HCT116 (cell line): Measurements from ENCODE around the gene MAP4K2. TPM values are rescaled to one million over a fixed set of nuclear protein-coding genes. Genes with fewer than 3 reads are reported as not detected.

Experiments used
- ATAC-seq: fragments of 200-7000 bp; cut with Tn5 transposase; 2 replicates; pipeline ENCODE4 v1.9.1; 2020; ENCODE audit warnings: mild to moderate bottlenecking, moderate library complexity
- BruUV-seq: library from RNA; stranded (reverse); fragments of 400-500 nt; replicated peaks from 2 replicates; lab custom pipeline; 2021; lab: Mats Ljungman, UMichigan
- CTCF ChIA-PET: fragments of 300-600 bp; sonication (Branson Sonifier 250); formaldehyde crosslinking; loops from one replicate; lab custom pipeline; 2021; ENCODE audit warnings: antibody characterized with exemption; lab: Charles Lee
- POLR2A ChIA-PET: fragments of 300-600, 350-600 bp; sonication (Branson Sonifier 250); formaldehyde crosslinking; loops from one replicate; lab custom pipeline; 2021; ENCODE audit warnings: antibody characterized with exemption; lab: Charles Lee
- RAD21 ChIA-PET, 2 experiments: fragments of 300-600 bp; sonication (Branson Sonifier 250); formaldehyde crosslinking; loops; one replicate each; lab custom pipeline; 2023; ENCODE audit warnings: low total read pairs in 2 of 2; ENCODE audit not compliant: uncharacterized antibody in 2 of 2, unreplicated experiment in 2 of 2, low non-redundant PET in 1 of 2; lab: Charles Lee
- DNase-seq: peaks from one replicate; pipeline ENCODE4 v3.0.0-alpha.2; 2010; ENCODE audit warnings: low read depth, low spot score
- H2AFZ ChIP-seq: fragments of 200-600 bp; shearing (Covaris generic), sonication (generic); 2 replicates; pipeline ENCODE4 v1.6.1; 2017; ENCODE audit warnings: low read depth, mixed run types, mixed read lengths, antibody characterized with exemption, low read length; ENCODE audit not compliant: poor library complexity, severe bottlenecking
- H3K27ac ChIP-seq: 2 replicates; pipeline ENCODE4 v1.5.1; 2012; ENCODE audit warnings: low read depth, low read length
- H3K27me3 ChIP-seq: fragments of 200-600 bp; sonication (generic); 2 replicates; pipeline ENCODE4 v1.6.1; 2016; ENCODE audit warnings: mixed run types, low read length, mixed read lengths; ENCODE audit not compliant: insufficient read depth
- H3K36me3 ChIP-seq, 2 experiments: fragments of 200-500 bp in 1 of 2; fragments of 200-600 bp in 1 of 2; sonication (Bioruptor generic) in 1 of 2; sonication (generic) in 1 of 2; 2 replicates each; pipeline versions ENCODE4 v1.5.1 to v1.6.1; 2014 to 2016; ENCODE audit warnings: low read length in 2 of 2, inconsistent platforms in 1 of 2, mixed read lengths in 1 of 2, mixed run types in 1 of 2; ENCODE audit not compliant: insufficient read depth in 2 of 2, control insufficient read depth in 1 of 2
- H3K4me1 ChIP-seq, 2 experiments: fragments of 200-600 bp in 1 of 2; sonication (generic) in 1 of 2; 2 replicates each; pipeline versions ENCODE4 v1.5.1 to v1.6.1; 2012 to 2017; ENCODE audit warnings: low read length in 2 of 2, inconsistent platforms in 1 of 2, mild to moderate bottlenecking in 1 of 2, mixed read lengths in 1 of 2, mixed run types in 1 of 2, moderate library complexity in 1 of 2; ENCODE audit not compliant: insufficient read depth in 2 of 2, control insufficient read depth in 1 of 2
- H3K4me2 ChIP-seq: fragments of 200-600 bp; sonication (generic); 2 replicates; pipeline ENCODE4 v1.6.1; 2017; ENCODE audit warnings: mixed run types, low read length, mixed read lengths
- H3K4me3 ChIP-seq, 2 experiments: fragments of 200-600 bp in 1 of 2; sonication (generic) in 1 of 2; replicated peaks in 1 of 2; 2 replicates each; pipeline ENCODE4 v1.5.1; 2011 to 2016; ENCODE audit warnings: low read length in 2 of 2, control low read depth in 1 of 2, low read depth in 1 of 2, mild to moderate bottlenecking in 1 of 2, mixed read lengths in 1 of 2, mixed run types in 1 of 2
- H3K79me2 ChIP-seq: fragments of 200-600 bp; sonication (generic); 2 replicates; pipeline ENCODE4 v1.6.1; 2017; ENCODE audit warnings: mild to moderate bottlenecking, mixed run types, low read length, moderate library complexity, mixed read lengths; ENCODE audit not compliant: insufficient read depth
- H3K9ac ChIP-seq: fragments of 200-600 bp; sonication (generic); 2 replicates; pipeline ENCODE4 v1.6.1; 2016; ENCODE audit warnings: low read length, mixed read lengths
- H3K9me2 ChIP-seq: fragments of 200-600 bp; sonication (generic), shearing (Covaris generic); 2 replicates; pipeline ENCODE4 v1.6.1; 2017; ENCODE audit warnings: mixed run types, mild to moderate bottlenecking, moderate library complexity; ENCODE audit not compliant: insufficient read depth
- H3K9me3 ChIP-seq, 2 experiments: fragments of 200-500 bp in 1 of 2; fragments of 200-600 bp in 1 of 2; sonication (Bioruptor generic) in 1 of 2; sonication (generic) in 1 of 2; 2 replicates each; pipeline ENCODE4 v1.6.1; 2014 to 2017; ENCODE audit warnings: low read length in 2 of 2, mixed read lengths in 2 of 2, inconsistent platforms in 1 of 2, low read depth in 1 of 2, mild to moderate bottlenecking in 1 of 2, mixed run types in 1 of 2, moderate library complexity in 1 of 2; ENCODE audit not compliant: control insufficient read depth in 1 of 2, insufficient read depth in 1 of 2
- H4K20me1 ChIP-seq: fragments of 200-600 bp; sonication (generic), shearing (Covaris generic); 2 replicates; pipeline ENCODE4 v1.6.1; 2017; ENCODE audit warnings: mixed run types, mild to moderate bottlenecking, moderate library complexity; ENCODE audit not compliant: insufficient read depth
- POLR2A ChIP-seq: IDR thresholded peaks from 2 replicates; pipeline ENCODE4 v1.7.0; 2011; ENCODE audit warnings: borderline replicate concordance; ENCODE audit not compliant: insufficient read depth, insufficient read length; ENCODE audit errors: extremely low read depth
- SP1 ChIP-seq: IDR thresholded peaks from 2 replicates; pipeline ENCODE4 v1.6.1; 2012; ENCODE audit warnings: low read depth
- ZFX ChIP-seq: fragments of 450-650 bp; IDR thresholded peaks from 2 replicates; pipeline ENCODE4 v1.6.1; 2017
- intact Hi-C: fragments of 100-400 bp; cut with micrococcal nuclease; formaldehyde crosslinking; loops from 2 replicates; pipeline ENCODE4 v1.10.0; 2022
- total RNA-seq: library from RNA; stranded (reverse); gene quantifications from one replicate; pipeline ENCODE4 v1.2.1, GENCODE V29; 2021; ENCODE audit not compliant: unreplicated experiment
- TF ChIP-seq, protein P1 (sequence below): IDR thresholded peaks from 2 replicates; pipeline ENCODE4 v1.6.1; 2012
- TF ChIP-seq, protein P2 (sequence below), 3 experiments: fragments of 200-600 bp in 1 of 3; sonication (generic) in 1 of 3; IDR thresholded peaks in 2 of 3; conservative IDR thresholded peaks in 1 of 3; 2 replicates each; pipeline ENCODE4 v1.5.1; 2012 to 2017; ENCODE audit warnings: low read depth in 2 of 3, low read length in 2 of 3, antibody characterized with exemption in 1 of 3, borderline replicate concordance in 1 of 3, control low read depth in 1 of 3, mild to moderate bottlenecking in 1 of 3, mixed read lengths in 1 of 3, mixed run types in 1 of 3, moderate library complexity in 1 of 3; ENCODE audit not compliant: insufficient read depth in 1 of 3

Gene MAP4K2
- total RNA-seq, 1 experiment from 2014 or later = 44.2 TPM

DNA sequence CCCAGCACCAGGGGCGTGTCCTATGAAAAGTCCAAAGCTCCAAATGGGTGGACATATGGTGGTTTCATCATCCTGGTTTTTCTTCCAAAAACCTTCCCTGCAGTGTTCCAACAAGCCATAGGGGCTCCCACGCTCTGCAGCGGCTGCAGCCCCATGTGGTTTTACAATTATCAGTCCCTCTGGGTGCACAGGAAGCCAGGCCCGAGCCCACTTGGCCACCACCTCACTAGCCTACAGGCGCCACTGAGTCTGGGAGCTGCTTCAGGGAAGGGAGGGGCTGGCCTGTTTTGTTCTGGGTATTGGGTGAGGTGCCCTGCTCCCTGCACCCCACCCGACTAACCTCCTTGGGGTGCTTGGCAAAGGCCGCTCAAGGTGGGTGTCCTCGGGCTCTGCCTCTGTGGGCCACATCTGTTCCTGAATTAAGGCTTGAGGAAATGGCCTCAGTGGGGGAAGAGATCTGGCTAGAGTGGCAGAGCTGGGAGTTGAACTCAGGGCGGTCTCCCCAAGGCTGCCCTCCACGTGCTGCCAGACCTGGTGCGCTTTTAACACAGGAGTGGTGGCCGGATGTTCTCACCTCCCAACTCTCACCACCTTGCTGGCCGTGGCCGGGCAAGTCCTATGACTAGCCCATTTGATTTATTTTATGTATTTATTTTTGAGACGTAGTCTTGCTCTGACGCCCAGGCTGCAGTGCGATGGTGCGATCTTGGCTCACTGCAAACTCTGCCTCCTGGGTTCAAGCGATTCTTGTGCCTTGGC is 46.8 kb upstream of the MAP4K2 start:
- no peaks in the 10 kb centered on the region for H3K27me3 ChIP-seq
- H3K9ac ChIP-seq = no peak overlapping the region
- ChIA-PET RAD21 (no interaction called here), POLR2A (interaction anchor here (1.0 to 6.0 kb wide), 3 partner anchors 28 to 41 kb away, joined by 3 to 36 read pairs (median 9); partner anchors contain the start of gene EHD1), CTCF (interaction anchor here (1.2 to 7.3 kb wide), 8 partner anchors 15 to 263 kb away, joined by 3 to 112 read pairs (median 6); partner anchors contain the start of genes BATF2 and TM7SF2)
- peaks cover 83 to 98% of the 10 kb centered on the region in 2 experiments for H3K4me1 ChIP-seq
- BruUV-seq = no TSS peak
- no peaks in the 10 kb centered on the region for H3K9me2 ChIP-seq
- peaks cover 17% of the 10 kb centered on the region for H3K79me2 ChIP-seq
- ATAC-seq (no peak), DNase-seq (no peak)
- intact Hi-C loops = loop anchor here (5.0 to 10.0 kb wide), 4 partner anchors 148 to 405 kb away; partner anchors contain the start of genes BATF2, CAPN1 and SNX15
- H3K36me3 ChIP-seq = peaks cover 0 to 22% of the 10 kb centered on the region in 2 experiments; a peak in 2 of 4 replicates
- TF ChIP-seq, protein P1, sequence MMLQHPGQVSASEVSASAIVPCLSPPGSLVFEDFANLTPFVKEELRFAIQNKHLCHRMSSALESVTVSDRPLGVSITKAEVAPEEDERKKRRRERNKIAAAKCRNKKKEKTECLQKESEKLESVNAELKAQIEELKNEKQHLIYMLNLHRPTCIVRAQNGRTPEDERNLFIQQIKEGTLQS = no peak
- TF ChIP-seq SP1 = no peak
- TF ChIP-seq POLR2A = no peak
- H3K4me3 ChIP-seq = no peak overlapping the region
- H3K27ac ChIP-seq = peak overlapping the region; percentile 10; the same call in 1 of the 2 replicates
- no peaks in the 10 kb centered on the region for H3K9me3 ChIP-seq
- H4K20me1 ChIP-seq = no peaks in the 10 kb centered on the region
- no peak overlapping the region for H2AFZ ChIP-seq
- H3K4me2 ChIP-seq = 0 out of 2 replicates have a peak overlapping the region, but pooled peaks have one; percentile 25

DNA sequence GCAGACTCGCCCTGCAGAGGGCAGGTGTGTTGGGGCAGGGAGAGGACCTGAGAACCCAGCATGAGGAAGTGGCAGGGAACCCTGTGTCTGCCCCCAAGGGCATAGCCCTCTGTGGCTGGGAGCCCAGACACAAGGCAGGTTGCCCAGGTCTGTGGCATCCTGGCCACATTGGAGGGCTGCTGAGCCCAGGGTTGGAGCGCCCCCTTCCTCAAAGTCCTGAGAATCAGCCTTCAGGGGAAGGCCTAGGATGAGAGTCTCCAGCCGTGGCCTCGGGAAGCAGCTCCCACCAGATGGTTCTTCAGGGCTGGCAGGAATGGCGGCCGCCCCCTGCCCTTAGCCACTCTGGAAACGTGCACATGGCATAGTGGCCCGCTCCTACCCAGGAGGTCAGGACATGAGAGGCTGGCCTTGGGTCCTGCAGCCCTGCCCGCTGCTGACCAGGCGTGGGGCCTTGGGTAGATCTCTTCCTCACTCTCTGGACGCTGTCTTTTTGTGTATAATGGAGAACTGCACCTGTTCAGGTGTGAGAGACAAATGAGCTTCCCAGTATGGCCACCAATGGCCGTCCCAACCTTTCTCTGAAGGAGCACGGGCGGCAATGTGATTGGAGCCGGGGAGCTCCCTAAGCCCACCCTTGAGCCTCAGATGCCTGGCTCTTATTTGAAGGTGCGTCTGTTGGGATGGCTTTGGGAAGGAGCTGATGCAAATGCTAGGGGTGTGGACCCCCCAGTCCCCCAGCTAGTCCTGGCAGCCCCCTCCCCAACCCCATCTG is 46.0 kb upstream of the MAP4K2 start:
- H3K9me2 ChIP-seq = no peaks in the 10 kb centered on the region
- no peaks in the 10 kb centered on the region for H4K20me1 ChIP-seq
- ChIA-PET POLR2A (interaction anchor here (1.0 to 6.0 kb wide), 6 partner anchors 8 to 286 kb away, joined by 3 to 36 read pairs (median 5); partner anchors contain the start of genes EHD1 and SF1), CTCF (interaction anchor here (0.7 to 7.3 kb wide), 19 partner anchors 7 to 273 kb away, joined by 3 to 112 read pairs (median 4); partner anchors contain the start of genes ARL2, BATF2, FAU and MRPL49), RAD21 (interaction anchor here (0.6 to 1.4 kb wide), 4 partner anchors 9 to 45 kb away, joined by 3 to 4 read pairs (median 3); no protein-coding TSS in a partner anchor)
- no peaks in the 10 kb centered on the region for H3K9me3 ChIP-seq
- H3K27me3 ChIP-seq = no peaks in the 10 kb centered on the region
- H3K36me3 ChIP-seq = peaks cover 0 to 15% of the 10 kb centered on the region in 2 experiments; a peak in 2 of 4 replicates
- H3K4me3 ChIP-seq = no peak overlapping the region
- H2AFZ ChIP-seq = no peak overlapping the region
- no TSS peak for BruUV-seq
- intact Hi-C loops = loop anchor here (5.0 to 10.0 kb wide), 4 partner anchors 148 to 406 kb away; partner anchors contain the start of genes BATF2, CAPN1 and SNX15
- H3K4me1 ChIP-seq = peaks cover 76 to 92% of the 10 kb centered on the region in 2 experiments
- peak overlapping the region; percentile 61 for H3K27ac ChIP-seq
- peak overlapping the region; percentile 25 for H3K4me2 ChIP-seq
- DNase-seq (no peak), ATAC-seq (no peak)
- TF ChIP-seq POLR2A (no peak), ZFX (0 out of 2 replicates have a peak, but pooled peaks have one; percentile 25)
- TF ChIP-seq, protein P2, sequence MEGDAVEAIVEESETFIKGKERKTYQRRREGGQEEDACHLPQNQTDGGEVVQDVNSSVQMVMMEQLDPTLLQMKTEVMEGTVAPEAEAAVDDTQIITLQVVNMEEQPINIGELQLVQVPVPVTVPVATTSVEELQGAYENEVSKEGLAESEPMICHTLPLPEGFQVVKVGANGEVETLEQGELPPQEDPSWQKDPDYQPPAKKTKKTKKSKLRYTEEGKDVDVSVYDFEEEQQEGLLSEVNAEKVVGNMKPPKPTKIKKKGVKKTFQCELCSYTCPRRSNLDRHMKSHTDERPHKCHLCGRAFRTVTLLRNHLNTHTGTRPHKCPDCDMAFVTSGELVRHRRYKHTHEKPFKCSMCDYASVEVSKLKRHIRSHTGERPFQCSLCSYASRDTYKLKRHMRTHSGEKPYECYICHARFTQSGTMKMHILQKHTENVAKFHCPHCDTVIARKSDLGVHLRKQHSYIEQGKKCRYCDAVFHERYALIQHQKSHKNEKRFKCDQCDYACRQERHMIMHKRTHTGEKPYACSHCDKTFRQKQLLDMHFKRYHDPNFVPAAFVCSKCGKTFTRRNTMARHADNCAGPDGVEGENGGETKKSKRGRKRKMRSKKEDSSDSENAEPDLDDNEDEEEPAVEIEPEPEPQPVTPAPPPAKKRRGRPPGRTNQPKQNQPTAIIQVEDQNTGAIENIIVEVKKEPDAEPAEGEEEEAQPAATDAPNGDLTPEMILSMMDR (IDR thresholded peaks at IDR 0.05 in 2 of 3, conservative IDR thresholded peaks at IDR 0.05 in 1 of 3; ENCODE audit: borderline replicate concordance in 1 of 3, insufficient read depth in 1 of 3, low read depth in 2 of 3, low read length in 2 of 3) = peak in 2 of 3 experiments; percentile 17 to 35; a peak in 3 of 6 replicates
- H3K9ac ChIP-seq = 0 out of 2 replicates have a peak overlapping the region, but pooled peaks have one; percentile 16
- peaks cover 12% of the 10 kb centered on the region for H3K79me2 ChIP-seq
